HG02678 (cell line): ENCODE results near the gene SPTLC1.
"Not testable (repeated sequence)": the region's sequence is repeated elsewhere in the genome, so short reads cannot be mapped to it uniquely, and the experiment has no call there.

Experiments
- ATAC-seq: cut with Tn5 transposase; IDR thresholded peaks from one replicate; pipeline ENCODE4 v1.9.1; 2021; ENCODE audit warnings: mild to moderate bottlenecking, moderate library complexity; ENCODE audit not compliant: unreplicated experiment

SPTLC1 gene

DNA sequence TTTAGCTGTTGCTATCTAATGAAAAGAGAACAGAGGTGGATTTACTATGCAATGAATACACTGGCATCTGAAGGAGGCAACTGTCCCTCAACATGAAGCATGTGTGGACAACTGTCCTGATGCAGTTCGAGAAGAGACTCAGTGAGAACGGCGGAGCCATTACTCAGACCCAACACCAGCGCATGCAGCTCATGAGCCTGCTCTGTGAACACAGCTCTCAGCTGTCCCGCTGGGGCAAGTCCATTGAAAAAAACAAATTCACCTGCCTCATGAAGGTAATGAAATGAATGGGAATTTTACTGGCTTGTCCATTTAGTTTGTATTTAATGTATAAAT is 78.8 kb downstream of the SPTLC1 start:
- no peak for ATAC-seq

- no peak for ATAC-seq
Measured at GRCh38 chr9:92035687-92036410, 79.4 kb downstream of the SPTLC1 start.

DNA sequence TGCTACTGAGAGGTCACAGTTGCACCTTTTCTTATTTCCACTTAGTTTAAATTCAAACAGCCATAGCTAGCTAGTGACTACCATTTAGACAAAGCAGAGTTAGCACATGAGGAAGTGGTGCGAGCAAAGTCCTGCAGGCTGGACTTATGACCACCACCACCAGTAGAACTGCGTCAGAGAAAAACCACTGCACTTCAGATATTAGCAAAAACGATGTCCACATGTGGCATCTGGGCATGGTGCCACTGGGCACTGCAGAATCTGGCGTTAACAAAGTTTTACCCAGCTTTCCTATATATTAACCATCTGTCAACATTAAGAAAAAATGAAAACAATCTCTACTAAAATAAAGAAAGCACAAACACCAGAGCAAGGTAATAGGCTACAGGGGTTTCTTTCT is 80.1 kb downstream of the SPTLC1 start:
- ATAC-seq = no peak

GRCh38 chr9:92033991-92034390 is 81.2 kb downstream of the SPTLC1 start:
- no peak for ATAC-seq

- ATAC-seq = no peak
Measured at GRCh38 chr9:92033307-92033706, 81.9 kb downstream of the SPTLC1 start.

GRCh38 chr9:92032891-92033290 is 82.3 kb downstream of the SPTLC1 start:
- ATAC-seq = no peak

DNA sequence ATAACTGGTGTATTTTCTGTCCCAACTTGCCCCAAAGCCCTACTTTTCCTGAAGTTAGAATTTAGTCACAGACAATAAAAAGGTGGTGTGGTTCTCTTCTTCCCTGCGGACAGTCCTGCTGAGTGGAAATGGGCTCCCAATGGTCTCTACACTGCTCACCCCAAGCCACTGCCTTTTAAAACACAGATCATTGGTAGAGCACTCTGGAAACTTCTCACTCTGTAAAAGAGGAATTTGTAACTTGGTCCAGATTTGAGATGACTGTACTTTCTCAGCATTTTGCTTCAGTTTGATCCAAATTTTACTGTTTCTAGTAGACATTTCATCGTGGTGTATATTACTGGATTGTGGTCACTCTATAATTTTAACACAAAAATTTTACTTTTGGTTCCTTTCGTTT is 84.8 kb downstream of the SPTLC1 start:
- ATAC-seq = no peak

DNA sequence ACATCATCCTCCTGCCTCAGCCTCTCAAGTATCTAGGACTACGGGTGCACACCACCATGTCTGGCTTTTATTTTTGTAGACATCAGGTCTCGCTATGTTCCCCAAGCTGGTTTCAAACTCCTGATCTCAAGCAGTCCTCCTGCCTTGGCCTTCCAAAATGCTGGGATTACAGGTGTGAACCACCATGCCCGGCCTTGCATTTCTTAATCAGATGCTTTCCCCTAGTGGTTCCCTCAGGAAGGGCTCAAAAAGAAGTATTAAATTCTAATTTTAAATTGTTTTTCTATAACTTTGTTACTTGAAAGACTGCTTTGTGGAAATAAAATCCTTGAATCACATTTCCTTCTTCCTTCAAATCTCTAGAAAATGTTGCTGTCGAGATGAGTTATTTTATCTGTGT is 85.7 kb downstream of the SPTLC1 start:
- ATAC-seq = no peak

GRCh38 chr9:92026206-92027002 is 88.8 kb downstream of the SPTLC1 start:
- ATAC-seq = no peak

DNA sequence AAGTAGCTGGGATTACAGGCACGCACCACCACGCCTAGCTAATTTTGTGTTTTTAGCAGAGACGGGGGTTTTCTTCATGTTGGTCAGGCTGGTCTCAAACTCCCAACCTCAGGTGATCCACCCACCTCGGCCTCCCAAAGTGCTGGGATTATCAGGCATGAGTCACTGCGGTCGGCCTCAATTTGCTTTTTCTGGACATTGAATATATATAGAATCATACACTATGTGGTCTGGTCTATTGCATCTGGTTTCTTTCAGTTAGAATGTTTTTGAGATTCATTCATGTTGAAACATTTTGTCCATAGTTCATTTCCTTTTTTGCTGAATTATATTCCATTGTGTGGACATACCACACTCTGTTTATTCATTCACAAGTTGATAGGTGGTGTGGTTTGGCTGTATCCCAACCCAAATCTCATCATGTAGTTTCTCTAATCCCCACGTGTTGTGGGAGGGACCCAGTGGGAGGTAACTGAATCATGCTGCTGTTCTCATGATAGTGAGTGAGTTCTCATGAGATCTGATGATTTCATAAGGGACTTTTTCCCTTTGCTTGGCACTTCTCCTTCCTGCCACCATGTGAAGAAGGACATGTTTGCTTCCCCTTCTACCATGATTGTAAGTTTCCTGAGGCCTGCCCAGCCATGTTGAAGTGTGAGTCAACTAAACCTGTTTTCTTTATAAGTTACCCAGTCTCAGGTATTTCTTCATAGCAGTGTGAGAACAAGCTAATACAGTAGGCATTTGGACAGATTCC is 93.2 kb downstream of the SPTLC1 start:
- not testable (repeated sequence) for ATAC-seq

- ATAC-seq = no peak
Measured at GRCh38 chr9:92019658-92020057, 95.6 kb downstream of the SPTLC1 start.

DNA sequence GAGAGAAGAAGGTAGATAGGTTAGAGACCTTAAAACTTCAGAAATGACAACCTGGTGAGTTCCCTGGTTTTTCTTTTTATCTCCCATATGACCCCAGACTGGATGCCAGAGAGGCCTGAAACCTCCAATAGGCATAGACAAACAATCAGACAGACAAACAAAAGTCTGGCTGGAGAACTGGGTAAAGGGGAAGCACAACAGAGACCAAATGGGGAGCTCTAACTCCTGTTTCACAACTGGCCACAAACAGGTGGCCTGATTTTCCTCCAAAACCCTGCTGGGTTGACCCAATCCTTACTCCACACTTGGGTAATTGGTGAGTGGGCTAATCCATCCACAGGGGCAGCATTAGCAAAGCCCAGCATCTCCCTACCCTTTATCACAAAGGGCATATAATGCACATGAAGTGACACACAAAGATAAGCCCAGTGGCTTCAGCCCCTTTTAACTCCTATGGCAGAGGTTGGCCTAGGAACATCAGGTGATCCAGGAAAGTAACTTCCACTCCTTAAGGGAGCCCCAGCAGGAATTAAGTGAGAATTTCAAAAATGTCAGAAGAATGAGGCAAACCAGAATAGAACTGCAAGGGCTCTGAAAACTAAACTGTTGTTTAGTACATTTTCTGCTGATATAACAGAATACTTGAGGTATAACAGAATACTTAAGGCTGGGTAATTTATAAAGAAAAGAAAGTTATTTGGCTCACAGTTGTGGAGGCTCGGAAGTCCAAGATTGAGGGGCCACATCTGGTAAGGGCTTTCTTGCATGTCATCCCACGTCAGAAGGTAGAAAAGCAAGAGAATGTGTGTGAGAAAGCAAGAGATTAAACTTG is 104.3 kb downstream of the SPTLC1 start:
- no peak for ATAC-seq

- not testable (repeated sequence) for ATAC-seq
Measured at GRCh38 chr9:92010253-92010652, 105.0 kb downstream of the SPTLC1 start.

- no peak for ATAC-seq
Measured at GRCh38 chr9:92008041-92008440, 107.2 kb downstream of the SPTLC1 start.

DNA sequence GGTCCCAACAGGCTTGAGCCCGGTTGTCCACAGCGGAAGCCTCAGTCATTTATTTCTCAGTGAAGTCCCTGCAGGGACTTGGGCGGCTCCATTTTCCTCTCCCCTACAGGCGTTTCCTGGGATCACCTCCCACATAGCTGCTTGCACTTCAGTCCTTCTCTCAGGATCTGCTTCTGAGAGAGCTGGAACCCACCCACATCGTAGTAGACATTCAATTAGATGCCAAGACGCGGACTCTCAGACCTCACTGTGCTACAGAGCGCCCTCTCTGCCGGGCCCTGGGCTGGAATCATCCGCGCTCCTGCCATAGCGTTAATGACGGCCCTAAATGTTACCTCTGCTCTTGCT is 111.2 kb downstream of the SPTLC1 start:
- ATAC-seq = no peak

DNA sequence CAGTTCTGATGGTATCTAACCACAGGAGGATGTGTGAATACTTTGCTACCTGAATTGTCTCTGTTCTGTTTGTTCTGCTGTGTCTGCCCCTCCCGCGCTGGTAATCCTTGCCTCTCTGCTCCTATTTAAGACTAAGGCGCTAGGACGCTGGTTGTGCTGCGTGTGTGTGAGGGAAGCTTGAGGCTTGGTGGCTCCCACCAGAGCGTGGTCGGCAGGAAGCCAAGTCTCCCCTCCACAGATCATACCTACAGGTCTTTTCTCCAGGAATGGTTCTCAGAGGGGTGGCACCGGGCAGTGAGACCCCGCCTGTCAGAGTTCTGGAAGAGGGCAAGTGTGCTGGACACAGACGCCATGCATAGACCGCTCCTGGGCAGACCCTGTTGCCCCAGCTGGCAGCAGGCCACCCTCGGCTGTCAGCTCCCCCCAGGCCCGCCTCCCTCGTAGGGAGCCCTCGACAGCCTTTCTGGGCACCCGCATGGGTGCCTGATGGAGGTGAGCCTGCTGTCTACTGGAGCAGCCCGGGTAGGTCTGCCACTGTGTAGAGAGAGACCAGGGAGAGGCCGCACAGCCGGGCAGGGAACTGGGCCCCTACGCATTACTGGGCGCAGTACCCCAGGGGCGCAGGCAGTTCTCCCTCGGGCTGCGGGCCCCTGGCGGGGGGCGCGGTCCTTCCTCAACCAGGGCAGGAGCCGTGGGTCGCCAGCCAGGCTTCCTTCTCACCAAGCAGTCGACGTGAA is 111.7 kb downstream of the SPTLC1 start:
- no peak for ATAC-seq

DNA sequence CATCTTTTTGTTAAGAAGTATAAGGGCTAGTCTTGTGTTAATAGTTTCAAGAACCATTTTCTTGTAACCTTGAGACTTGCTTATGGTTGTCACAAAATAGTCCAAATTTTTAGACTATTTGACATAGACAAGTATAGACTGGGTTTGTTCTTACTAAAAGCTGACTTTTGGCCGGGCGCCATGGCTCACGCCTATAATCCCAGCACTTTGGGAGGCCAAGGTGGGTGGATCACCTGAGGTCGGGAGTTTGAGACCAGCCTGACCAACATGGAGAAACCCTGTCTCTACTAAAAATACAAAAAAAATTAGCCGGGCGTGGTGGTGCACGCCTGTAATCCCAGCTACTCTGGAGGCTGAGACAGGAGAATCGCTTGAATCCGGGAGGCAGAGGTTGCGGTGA is 113.3 kb downstream of the SPTLC1 start:
- not testable (repeated sequence) for ATAC-seq

DNA sequence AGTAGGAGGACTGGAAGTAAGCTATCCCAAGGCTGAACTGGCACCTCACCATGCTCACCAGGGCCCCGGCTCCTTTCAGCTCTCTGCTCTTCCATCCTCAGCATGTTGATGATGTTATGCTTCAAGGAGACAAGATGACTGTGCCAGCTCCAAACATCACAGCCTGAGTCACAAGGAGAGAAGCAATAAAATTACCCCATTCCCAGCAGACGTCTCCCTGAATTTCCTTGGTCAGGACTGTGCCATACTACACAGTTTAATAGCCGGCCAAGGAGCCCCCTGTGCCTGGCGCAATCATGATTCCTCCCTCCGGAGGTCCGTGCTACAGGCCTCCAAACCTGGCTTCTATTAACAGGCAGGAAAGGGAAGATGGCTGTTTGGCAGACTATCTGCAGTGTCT is 114.0 kb downstream of the SPTLC1 start:
- ATAC-seq = no peak

GRCh38 chr9:91995000-91995655 is 120.1 kb downstream of the SPTLC1 start:
- ATAC-seq = no peak

- no peak for ATAC-seq
Measured at GRCh38 chr9:91994422-91994821, 120.8 kb downstream of the SPTLC1 start.
